ENCODE results near the gene GPC6.

DNA sequence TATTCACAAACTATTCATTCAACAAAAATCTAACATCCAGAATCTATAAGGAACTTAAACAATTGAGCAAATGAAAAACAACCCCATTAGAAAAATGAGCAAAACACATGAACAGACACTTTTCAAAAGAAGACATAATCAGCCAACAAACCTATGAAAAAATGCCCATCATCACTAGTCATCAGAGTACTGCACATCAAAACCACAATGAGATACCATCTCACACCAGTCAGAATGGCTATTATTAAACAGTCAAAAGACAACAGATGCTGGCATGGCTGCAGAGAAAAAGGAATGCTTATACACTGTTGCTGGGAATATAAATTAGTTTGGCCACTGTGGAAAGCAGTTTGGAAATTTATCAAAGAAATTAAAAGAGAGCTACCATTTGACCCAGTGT lies 487.6 kb downstream of the GPC6 start:
- TF ChIP-seq, protein P1, sequence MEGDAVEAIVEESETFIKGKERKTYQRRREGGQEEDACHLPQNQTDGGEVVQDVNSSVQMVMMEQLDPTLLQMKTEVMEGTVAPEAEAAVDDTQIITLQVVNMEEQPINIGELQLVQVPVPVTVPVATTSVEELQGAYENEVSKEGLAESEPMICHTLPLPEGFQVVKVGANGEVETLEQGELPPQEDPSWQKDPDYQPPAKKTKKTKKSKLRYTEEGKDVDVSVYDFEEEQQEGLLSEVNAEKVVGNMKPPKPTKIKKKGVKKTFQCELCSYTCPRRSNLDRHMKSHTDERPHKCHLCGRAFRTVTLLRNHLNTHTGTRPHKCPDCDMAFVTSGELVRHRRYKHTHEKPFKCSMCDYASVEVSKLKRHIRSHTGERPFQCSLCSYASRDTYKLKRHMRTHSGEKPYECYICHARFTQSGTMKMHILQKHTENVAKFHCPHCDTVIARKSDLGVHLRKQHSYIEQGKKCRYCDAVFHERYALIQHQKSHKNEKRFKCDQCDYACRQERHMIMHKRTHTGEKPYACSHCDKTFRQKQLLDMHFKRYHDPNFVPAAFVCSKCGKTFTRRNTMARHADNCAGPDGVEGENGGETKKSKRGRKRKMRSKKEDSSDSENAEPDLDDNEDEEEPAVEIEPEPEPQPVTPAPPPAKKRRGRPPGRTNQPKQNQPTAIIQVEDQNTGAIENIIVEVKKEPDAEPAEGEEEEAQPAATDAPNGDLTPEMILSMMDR (IDR thresholded peaks at IDR 0.05; ENCODE audit: poor library complexity) = no peak
- TF ChIP-seq EZH2phosphoT487 (IDR thresholded peaks at IDR 0.05; ENCODE audit: low read depth, severe bottlenecking, unreplicated experiment) = no peak
